ENCODE data around the gene SENP3.

Gene SENP3

GRCh38 chr17:7614425-7615264, 52.9 kb downstream of the SENP3 start, which contains the start of gene FXR2:
Gene FXR2 (minus strand): TSS chr17:7614897. CDS start chr17:7614532, 365 bp downstream.
- FAIRE-seq (no peak), DNase-seq (ENCODE audit: insufficient read length, low spot score) (peak; percentile 87)
- TF ChIP-seq POLR2A (IDR thresholded peaks at IDR 0.05; ENCODE audit: low read depth, low read length): peak; percentile 67

- no peak for TF ChIP-seq POLR2A (IDR thresholded peaks at IDR 0.05; ENCODE audit: low read depth, low read length)
- DNase-seq (ENCODE audit: insufficient read length, low spot score) (no peak), FAIRE-seq (no peak)
Observed at GRCh38 chr17:7615265-7615747, 53.6 kb downstream of the SENP3 start.

GRCh38 chr17:7618608-7619007, 56.9 kb downstream of the SENP3 start:
- DNase-seq (ENCODE audit: insufficient read length, low spot score): no peak
- FAIRE-seq: no peak
- TF ChIP-seq POLR2A (IDR thresholded peaks at IDR 0.05; ENCODE audit: low read depth, low read length): no peak

DNA sequence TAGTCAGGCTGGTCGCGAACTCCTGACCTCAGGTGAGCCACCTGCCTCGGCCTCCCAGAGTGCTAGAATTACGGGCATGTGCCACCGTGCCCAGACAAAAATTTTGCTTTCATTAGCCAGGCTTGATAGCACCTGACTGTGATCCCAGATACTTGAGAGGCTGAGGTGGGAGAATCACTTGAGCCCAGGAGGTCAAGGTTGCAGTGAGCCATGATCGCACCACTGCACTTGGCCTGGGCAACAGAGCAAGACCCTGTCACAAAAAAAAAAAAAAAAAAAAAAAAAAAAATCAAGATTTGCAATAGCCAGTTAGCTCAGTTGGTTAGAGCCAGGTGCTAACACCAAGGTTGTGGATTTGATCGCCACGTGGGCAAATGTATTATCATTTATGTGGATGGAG, 59.1 kb downstream of the SENP3 start:
- DNase-seq (ENCODE audit: insufficient read length, low spot score) (no peak), FAIRE-seq (no peak)
- no peak for TF ChIP-seq POLR2A (IDR thresholded peaks at IDR 0.05; ENCODE audit: low read depth, low read length)

All from H54 (cell line).